ENCODE results near the gene HHLA2.
"Not testable (repeated sequence)": the region's sequence is repeated elsewhere in the genome, so short reads cannot be mapped to it uniquely, and the experiment has no call there.

HHLA2 gene

GRCh38 chr3:108296239-108296638, at the start of gene HHLA2:
Gene HHLA2, plus strand, starts transcription at chr3:108296548. Its CDS starts 55,266 bp downstream, at chr3:108351814.
- no peak for DNase-seq

GRCh38 chr3:108250626-108251025, 45.7 kb upstream of the HHLA2 start:
- DNase-seq = no peak

GRCh38 chr3:108251265-108251664, 45.1 kb upstream of the HHLA2 start:
- DNase-seq = no peak

- no peak for DNase-seq
These were observed 44.5 kb upstream of the HHLA2 start for GRCh38 chr3:108251844-108252243.

- DNase-seq = no peak
These were observed 41.2 kb upstream of the HHLA2 start for GRCh38 chr3:108255131-108255530.

GRCh38 chr3:108264534-108265298, 31.6 kb upstream of the HHLA2 start:
- DNase-seq = not testable (repeated sequence)

- not testable (repeated sequence) for DNase-seq
These were observed 28.1 kb upstream of the HHLA2 start for GRCh38 chr3:108268235-108268634.

GRCh38 chr3:108271626-108272025, 24.7 kb upstream of the HHLA2 start:
- no peak for DNase-seq

GRCh38 chr3:108279066-108279465, 17.3 kb upstream of the HHLA2 start:
- not testable (repeated sequence) for DNase-seq

- DNase-seq = no peak
These were observed 15.9 kb upstream of the HHLA2 start for GRCh38 chr3:108280476-108280875.

- no peak for DNase-seq
These were observed 14.7 kb upstream of the HHLA2 start for GRCh38 chr3:108281670-108282069.

GRCh38 chr3:108283006-108283405, 13.3 kb upstream of the HHLA2 start:
- peak; percentile 86 for DNase-seq

GRCh38 chr3:108283989-108284388, 12.4 kb upstream of the HHLA2 start:
- no peak for DNase-seq

- DNase-seq = no peak
These were observed 11.2 kb upstream of the HHLA2 start for GRCh38 chr3:108285176-108285575.

GRCh38 chr3:108287146-108287545, 9.2 kb upstream of the HHLA2 start:
- no peak for DNase-seq

GRCh38 chr3:108288193-108288592, 8.2 kb upstream of the HHLA2 start:
- not testable (repeated sequence) for DNase-seq

- no peak for DNase-seq
These were observed 7.2 kb upstream of the HHLA2 start for GRCh38 chr3:108289159-108289558.

GRCh38 chr3:108292450-108292849, 3.9 kb upstream of the HHLA2 start:
- no peak for DNase-seq

GRCh38 chr3:108292905-108293328, 3.4 kb upstream of the HHLA2 start:
- DNase-seq = no peak

GRCh38 chr3:108293858-108294257, 2.5 kb upstream of the HHLA2 start:
- DNase-seq = no peak

- no peak for DNase-seq
These were observed 750 bp upstream of the HHLA2 start for GRCh38 chr3:108295421-108296175.

GRCh38 chr3:108297647-108298046, 1.3 kb downstream of the HHLA2 start:
- DNase-seq = no peak

GRCh38 chr3:108298056-108298455, 1.7 kb downstream of the HHLA2 start:
- DNase-seq = no peak
